Endothelial cell of umbilical vein (primary cell): ENCODE measurements around the gene SCN2B. TPM values are rescaled to one million over a fixed set of nuclear protein-coding genes. Genes with fewer than 3 reads are reported as not detected.

ENCODE experiments used
- BruUV-seq: library from RNA; stranded (reverse); fragments of 400-500 nt; replicated peaks from 2 replicates; lab custom pipeline; 2021; lab: Mats Ljungman, UMichigan
- CTCF ChIA-PET: fragments of 300-600, 350-600 bp; sonication (Branson Sonifier 250); formaldehyde crosslinking; loops from one replicate; lab custom pipeline; 2021; ENCODE audit warnings: antibody characterized with exemption, inconsistent platforms; lab: Charles Lee
- POLR2A ChIA-PET: fragments of 300-600, 350-600 bp; sonication (Branson Sonifier 250); formaldehyde crosslinking; loops from one replicate; lab custom pipeline; 2021; ENCODE audit warnings: antibody characterized with exemption, inconsistent platforms; lab: Charles Lee
- DNase-seq: peaks from one replicate; pipeline ENCODE4 v3.0.0-alpha.2; 2011; ENCODE audit warnings: low read depth, low spot score
- FAIRE-seq: peaks from 2 replicates; lab custom pipeline; 2011; peaks lifted over from hg19 to GRCh38; lab: Jason Lieb, UNC
- H2AFZ ChIP-seq: 2 replicates; pipeline ENCODE4 v1.6.0; 2012; ENCODE audit warnings: low read depth, low read length, control low read depth, inconsistent platforms
- H3K27ac ChIP-seq: 2 replicates; pipeline ENCODE4 v1.5.1; 2011; ENCODE audit warnings: low read depth, mild to moderate bottlenecking, control low read depth, low read length, moderate library complexity; ENCODE audit not compliant: insufficient read depth
- H3K27me3 ChIP-seq, 2 experiments: 2 replicates each; pipeline versions ENCODE4 v1.6.0 to v1.6.1; 2011; ENCODE audit warnings: low read length in 2 of 2, mixed read lengths in 1 of 2; ENCODE audit not compliant: control insufficient read depth in 2 of 2, insufficient read depth in 2 of 2
- H3K36me3 ChIP-seq, 2 experiments: 2 replicates in 1 of 2; 3 replicates in 1 of 2; pipeline ENCODE4 v1.5.1; 2011; ENCODE audit warnings: low read length in 2 of 2, mild to moderate bottlenecking in 1 of 2, moderate library complexity in 1 of 2; ENCODE audit not compliant: control insufficient read depth in 2 of 2, insufficient read depth in 2 of 2; ENCODE audit errors: extremely low read depth in 1 of 2
- H3K4me1 ChIP-seq: 3 replicates; pipeline ENCODE4 v1.5.1; 2011; ENCODE audit warnings: mild to moderate bottlenecking, low read length; ENCODE audit not compliant: control insufficient read depth, insufficient read depth; ENCODE audit errors: extremely low read depth
- H3K4me2 ChIP-seq: 2 replicates; pipeline ENCODE4 v1.6.1; 2011; ENCODE audit warnings: low read length, control low read depth, mixed read lengths; ENCODE audit not compliant: insufficient read depth
- H3K4me3 ChIP-seq, 3 experiments: fragments of 200-600 bp in 1 of 3; sonication (generic), shearing (Covaris generic) in 1 of 3; replicated peaks in 1 of 3; 2 replicates each; pipeline ENCODE4 v1.5.1; 2011 to 2016; ENCODE audit warnings: control low read depth in 3 of 3, low read length in 3 of 3, mild to moderate bottlenecking in 2 of 3, inconsistent platforms in 1 of 3, low read depth in 1 of 3, moderate library complexity in 1 of 3; ENCODE audit not compliant: insufficient read depth in 1 of 3
- H3K79me2 ChIP-seq: 2 replicates; pipeline ENCODE4 v1.6.0; 2012; ENCODE audit warnings: low read length, inconsistent platforms; ENCODE audit not compliant: control insufficient read depth, insufficient read depth
- H3K9ac ChIP-seq: replicated peaks from 2 replicates; pipeline ENCODE3; 2011; ENCODE audit warnings: low read length, control low read depth; ENCODE audit not compliant: insufficient read depth; ENCODE audit errors: extremely low read depth
- H3K9me1 ChIP-seq: replicated peaks from 3 replicates; pipeline ENCODE4 v1.6.0; 2011; ENCODE audit warnings: mild to moderate bottlenecking, low read length; ENCODE audit not compliant: control insufficient read depth, insufficient read depth; ENCODE audit errors: extremely low read depth
- H3K9me3 ChIP-seq: replicated peaks from 2 replicates; pipeline ENCODE4 v1.5.1; 2012; ENCODE audit warnings: low read length, inconsistent platforms; ENCODE audit not compliant: control insufficient read depth, insufficient read depth
- H4K20me1 ChIP-seq: replicated peaks from 2 replicates; pipeline ENCODE3; 2011; ENCODE audit warnings: mild to moderate bottlenecking, low read length; ENCODE audit not compliant: control insufficient read depth, insufficient read depth; ENCODE audit errors: extremely low read depth
- CTCF ChIP-seq, 2 donors: IDR thresholded peaks; 1 replicate in 1 of 2; 2 replicates in 1 of 2; pipeline ENCODE4 v1.5.1; 2011; ENCODE audit warnings: low read length in 2 of 2, mild to moderate bottlenecking in 2 of 2, moderate library complexity in 2 of 2, control low read depth in 1 of 2, inconsistent platforms in 1 of 2, low read depth in 1 of 2; ENCODE audit not compliant: insufficient read depth in 1 of 2; ENCODE audit errors: extremely low read depth in 1 of 2
- FOS ChIP-seq: IDR thresholded peaks from 2 replicates; pipeline ENCODE4 v1.6.1; 2011; ENCODE audit warnings: mild to moderate bottlenecking, low read length, moderate library complexity, borderline replicate concordance; ENCODE audit not compliant: insufficient read depth
- GATA2 ChIP-seq: IDR thresholded peaks from 2 replicates; pipeline ENCODE4 v1.7.0; 2011; ENCODE audit warnings: low read depth, mild to moderate bottlenecking, moderate library complexity, mixed read lengths, low read length; ENCODE audit not compliant: insufficient read length, insufficient read depth
- JUN ChIP-seq: IDR thresholded peaks from 2 replicates; pipeline ENCODE4 v1.6.1; 2011; ENCODE audit warnings: borderline replicate concordance, low read depth; ENCODE audit not compliant: insufficient read length, insufficient read depth
- MYC ChIP-seq: IDR thresholded peaks from one replicate; pipeline ENCODE4 v1.6.1; 2011; ENCODE audit warnings: mild to moderate bottlenecking, low read depth, low read length
- POLR2A ChIP-seq: IDR thresholded peaks from 2 replicates; pipeline ENCODE4 v1.6.1; 2012; ENCODE audit warnings: low read depth, mild to moderate bottlenecking, control low read depth, low read length
- POLR2AphosphoS5 ChIP-seq: IDR thresholded peaks from 2 replicates; pipeline ENCODE4 v1.6.1; 2012; ENCODE audit warnings: low read depth, mild to moderate bottlenecking, control low read depth, low read length, moderate library complexity; ENCODE audit not compliant: insufficient read depth
- dilution Hi-C: fragments of 300-500 bp; cut with MboI; formaldehyde crosslinking; loops from one replicate; pipeline ENCODE4 v1.15.0; 2019; ENCODE audit warnings: low sequenced_read_pairs; ENCODE audit not compliant: extremely low pct_ligation_motif_present
- intact Hi-C: fragments of 100-400 bp; cut with micrococcal nuclease; formaldehyde crosslinking; loops from one replicate; pipeline ENCODE4 v1.10.0; 2022
- polyA plus RNA-seq, 4 experiments: library from polyadenylated mRNA; depleted of rRNA in 3 of 4; stranded (reverse) in 3 of 4; unstranded in 1 of 4; fragments of >200 nt; gene quantifications; 2 replicates each; pipeline versions ENCODE4 v1.2.1 to v1.2.3, GENCODE V29; 2011 to 2012; ENCODE audit warnings: missing spikeins in 1 of 4
- total RNA-seq: library from RNA; stranded (reverse); gene quantifications from 2 replicates; pipeline ENCODE4 v1.2.3, GENCODE V29; 2021

The SCN2B gene
- total and polyA plus RNA-seq, 2 donors (not counting 3 experiments of a cell fraction or from before 2014, with no cell fraction given), result not detected

- intact Hi-C loops (no loop called here), dilution Hi-C loops (no loop called here)
- peaks cover 15% of the 10 kb centered on the region for H3K4me1 ChIP-seq
- peaks cover 20% of the 10 kb centered on the region in 2 experiments for H3K27me3 ChIP-seq
- no peaks in the 10 kb centered on the region for H3K36me3 ChIP-seq
- ChIA-PET POLR2A (no interaction called here), CTCF (interaction anchor here (1.0 to 4.8 kb wide), 4 partner anchors 9 to 80 kb away, joined by 3 to 37 read pairs (median 4); no protein-coding TSS in a partner anchor)
- H3K4me2 ChIP-seq, result no peak overlapping the region
- H3K9ac ChIP-seq, result no peak overlapping the region
- H4K20me1 ChIP-seq, result no peaks in the 10 kb centered on the region
- no TSS peak for BruUV-seq
- no peaks in the 10 kb centered on the region for H3K9me3 ChIP-seq
- no peak overlapping the region for H2AFZ ChIP-seq
- no peak overlapping the region for H3K4me3 ChIP-seq
- no peaks in the 10 kb centered on the region for H3K79me2 ChIP-seq
- no peak for DNase-seq
- FAIRE-seq, result no peak
- TF ChIP-seq POLR2A (no peak), FOS (no peak), MYC (no peak), POLR2AphosphoS5 (no peak), JUN (no peak), GATA2 (no peak), CTCF (IDR thresholded peaks at IDR 0.05; ENCODE audit: extremely low read depth in 1 of 2, insufficient read depth in 1 of 2, low read depth in 1 of 2, low read length in 2 of 2) (no peak)
- no peaks in the 10 kb centered on the region for H3K9me1 ChIP-seq
- no peak overlapping the region for H3K27ac ChIP-seq
Measured at GRCh38 chr11:118209033-118209432, 32.6 kb upstream of the SCN2B start.
